Esophagus (tissue), 2 donors: Measurements from ENCODE around the gene NRXN3. TPM values are rescaled to one million over a fixed set of nuclear protein-coding genes. Genes with fewer than 3 reads are reported as not detected.

ENCODE experiments used
- H3K27ac ChIP-seq, 2 donors: one replicate each; pipeline ENCODE4 v1.5.1; 2013; ENCODE audit warnings: low read depth in 2 of 2, mild to moderate bottlenecking in 2 of 2, inconsistent platforms in 1 of 2, low read length in 1 of 2, moderate library complexity in 1 of 2
- H3K27me3 ChIP-seq, 2 donors: one replicate each; pipeline ENCODE4 v1.6.1; 2013; ENCODE audit warnings: low read length in 2 of 2, control low read depth in 1 of 2, mild to moderate bottlenecking in 1 of 2; ENCODE audit not compliant: insufficient read depth in 2 of 2, control insufficient read depth in 1 of 2
- H3K36me3 ChIP-seq, 2 donors: one replicate each; pipeline ENCODE4 v1.6.1; 2013; ENCODE audit warnings: low read length in 1 of 2; ENCODE audit not compliant: control insufficient read depth in 2 of 2, insufficient read depth in 2 of 2
- H3K4me1 ChIP-seq, 2 donors: one replicate each; pipeline ENCODE4 v1.6.1; 2013; ENCODE audit warnings: low read length in 1 of 2; ENCODE audit not compliant: control insufficient read depth in 2 of 2, insufficient read depth in 2 of 2
- H3K4me3 ChIP-seq, 2 donors: one replicate each; pipeline ENCODE4 v1.5.1; 2013; ENCODE audit warnings: low read length in 2 of 2, mild to moderate bottlenecking in 2 of 2, low read depth in 1 of 2, moderate library complexity in 1 of 2
- H3K9me3 ChIP-seq, 2 donors: one replicate each; pipeline ENCODE4 v1.6.1; 2013; ENCODE audit warnings: mild to moderate bottlenecking in 2 of 2, low read depth in 1 of 2, low read length in 1 of 2, moderate library complexity in 1 of 2; ENCODE audit not compliant: control insufficient read depth in 2 of 2, insufficient read depth in 1 of 2
- WGBS, 2 donors: extraction: QIAGEN DNeasy Blood & Tissue Kit; methylation state at CpG; one replicate each; pipeline ENCODE4 v1.1.7; 2013; 5-methylcytosine and 5-hydroxymethylcytosine counted together
- polyA plus RNA-seq, 2 donors: library from polyadenylated mRNA; stranded (reverse); fragments of 200-250 nt; gene quantifications; one replicate each; pipeline ENCODE4 v1.2.3, GENCODE V29; 2013
- donor health status: healthy with polysubstance abuse.
- donor health status: Bipolar disorder and iron deficiency.

The NRXN3 gene
- polyA plus RNA-seq, 2 donors, result 1.7 to 2.2 TPM

DNA sequence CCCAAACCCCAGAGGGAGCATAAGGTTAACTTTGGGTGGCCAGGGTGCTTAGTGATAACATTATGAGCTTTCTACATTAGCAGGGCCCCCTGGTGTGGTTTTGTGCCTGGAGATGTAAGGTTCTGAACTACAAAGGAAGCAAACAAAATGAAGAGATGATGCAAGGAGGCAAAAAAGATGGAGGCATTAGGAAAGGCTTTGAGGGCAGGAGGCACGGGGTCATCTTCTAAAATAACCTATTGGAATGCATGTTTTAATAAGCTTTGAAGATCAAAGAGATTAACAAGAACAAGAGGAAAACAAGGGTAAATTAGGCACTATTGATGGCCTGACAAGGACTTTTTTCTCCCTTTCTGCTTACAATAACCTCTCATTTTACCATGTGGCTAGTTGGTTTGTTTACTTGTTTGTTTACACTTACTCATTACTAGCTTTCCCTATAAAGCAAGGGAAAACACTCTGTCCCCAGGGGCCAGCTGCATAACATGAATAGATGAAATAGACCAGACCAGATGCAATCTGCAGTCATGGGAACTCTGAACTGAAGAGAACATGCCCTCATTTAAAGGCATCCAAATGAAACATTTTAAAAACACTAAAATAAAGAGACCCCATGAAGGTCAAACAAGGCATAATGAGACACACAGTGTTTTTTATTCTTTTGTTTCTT, 1650.8 kb downstream of the NRXN3 start:
- no peaks in the 10 kb centered on the region for H3K4me1 ChIP-seq
- 28 to 31% methylated on average over 1 of the region's 1 CpG for WGBS, 2 donors

DNA sequence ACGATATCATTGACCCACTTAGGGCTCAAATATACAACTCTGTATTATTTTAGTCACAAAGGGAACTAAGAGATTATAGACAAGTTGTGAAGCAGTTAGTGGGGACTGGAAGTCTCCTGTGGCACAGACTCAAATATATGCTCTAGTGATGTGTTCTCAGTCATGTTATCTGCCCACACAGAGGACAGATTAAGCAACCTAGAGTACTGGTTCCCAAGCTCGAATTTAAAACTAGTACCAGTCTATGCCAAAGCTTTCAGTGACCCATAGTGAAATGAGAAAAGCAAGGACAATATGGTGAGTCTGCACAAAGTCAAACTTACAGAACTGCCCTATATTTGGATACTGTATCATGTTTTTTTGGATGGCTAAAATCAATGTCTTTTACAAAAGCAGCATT, 1651.9 kb downstream of the NRXN3 start:
- WGBS, 2 donors, result 68 to 74% methylated on average over 2 of the region's 2 CpGs
- no peaks in the 10 kb centered on the region for H3K9me3 ChIP-seq
- H3K36me3 ChIP-seq, result no peaks in the 10 kb centered on the region
- H3K27me3 ChIP-seq, result no peaks in the 10 kb centered on the region
- no peak overlapping the region for H3K27ac ChIP-seq
- H3K4me3 ChIP-seq, result no peak overlapping the region
- no peaks in the 10 kb centered on the region for H3K4me1 ChIP-seq

More for the DNA sequence above, 1650.8 kb downstream of the NRXN3 start:
- no peaks in the 10 kb centered on the region for H3K27me3 ChIP-seq
- H3K9me3 ChIP-seq, result no peaks in the 10 kb centered on the region
- H3K4me3 ChIP-seq, result no peak overlapping the region
- no peak overlapping the region for H3K27ac ChIP-seq
- H3K36me3 ChIP-seq, result no peaks in the 10 kb centered on the region

DNA sequence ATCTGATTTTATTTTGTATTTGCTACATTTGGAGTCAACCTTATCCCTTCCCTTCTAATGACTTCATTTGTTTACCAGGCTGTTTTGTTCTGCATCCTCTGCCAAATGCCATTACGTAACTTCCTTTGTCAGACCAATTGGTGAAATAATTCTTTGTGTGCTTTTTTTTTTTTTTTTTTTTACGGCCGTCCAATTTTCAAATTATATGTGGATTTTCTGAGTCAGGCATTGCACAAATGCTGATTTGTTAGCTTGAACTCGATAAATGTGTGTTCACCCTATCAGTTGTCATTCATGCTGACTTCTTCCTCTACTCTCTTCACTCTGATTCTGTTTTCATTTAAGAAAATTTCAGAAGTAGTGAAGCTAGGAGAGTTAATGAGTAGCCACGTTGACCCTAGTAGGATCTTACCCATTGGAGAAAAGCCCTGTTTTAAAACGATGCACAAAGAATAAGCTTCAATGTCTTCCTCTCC, 1654.9 kb downstream of the NRXN3 start:
- H3K4me1 ChIP-seq, result no peaks in the 10 kb centered on the region
- no peak overlapping the region for H3K27ac ChIP-seq
- no peaks in the 10 kb centered on the region for H3K9me3 ChIP-seq
- no peaks in the 10 kb centered on the region for H3K27me3 ChIP-seq
- WGBS, 2 donors, result 34 to 41% methylated on average over 6 of the region's 6 CpGs
- H3K4me3 ChIP-seq, result no peak overlapping the region
- H3K36me3 ChIP-seq, result no peaks in the 10 kb centered on the region

DNA sequence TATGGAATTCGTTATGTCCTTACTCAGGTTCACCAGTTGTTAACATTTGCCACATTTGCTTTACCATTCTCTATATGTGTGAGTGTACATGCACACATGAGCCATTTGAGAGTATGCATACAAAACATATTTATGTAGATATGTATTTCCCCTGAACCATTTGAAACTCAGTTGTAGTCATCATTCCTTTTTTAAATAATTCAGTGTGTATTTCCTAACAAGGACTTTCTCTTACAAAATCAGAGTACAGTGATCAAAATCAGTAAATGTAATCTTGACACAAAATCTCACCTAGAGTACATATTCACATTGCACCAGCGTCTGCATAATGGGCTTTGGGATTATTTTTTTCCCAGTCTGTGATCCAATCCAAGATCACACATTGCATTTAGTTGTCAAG, 1656.2 kb downstream of the NRXN3 start:
- Histone ChIP-seq H3K4me1 (no peaks in the 10 kb centered on the region), H3K36me3 (no peaks in the 10 kb centered on the region), H3K9me3 (no peaks in the 10 kb centered on the region), H3K27me3 (no peaks in the 10 kb centered on the region), H3K4me3 (no peak overlapping the region), H3K27ac (no peak overlapping the region)
- 79 to 86% methylated on average over 2 of the region's 2 CpGs for WGBS, 2 donors

DNA sequence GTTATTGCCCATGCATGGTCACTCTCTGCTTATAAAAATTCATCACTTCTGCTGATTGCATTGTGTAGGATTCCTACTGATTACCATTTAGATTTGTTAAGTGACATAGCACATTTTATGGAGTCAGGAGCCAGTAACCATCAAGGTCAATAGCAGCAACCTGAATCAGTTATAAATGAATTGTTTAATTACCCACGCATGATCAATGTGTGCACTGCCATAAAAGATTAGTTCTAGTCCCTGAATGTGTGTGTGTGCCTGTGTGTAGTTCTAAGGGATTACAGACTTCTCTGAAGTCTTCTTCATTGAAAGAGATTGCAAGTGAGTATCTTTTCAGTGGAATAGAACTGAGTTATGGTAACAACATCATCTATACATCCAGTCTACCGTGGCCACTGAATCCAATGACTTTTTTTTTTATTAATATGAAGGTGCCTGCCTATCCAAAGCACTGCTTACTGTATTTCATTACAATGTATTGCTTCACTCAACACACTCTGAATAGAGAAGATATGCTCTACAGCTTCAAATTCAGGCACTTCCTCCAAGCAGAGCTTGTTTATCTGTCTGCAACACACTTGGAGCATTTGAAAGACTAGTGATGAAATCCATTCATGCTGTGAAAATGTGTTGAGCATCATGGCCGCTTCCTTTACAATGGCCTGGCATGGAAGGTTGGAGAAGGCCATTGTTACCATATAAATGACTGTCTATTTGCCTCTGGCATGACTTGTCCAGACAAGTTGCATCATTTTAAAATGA, 1659.4 kb downstream of the NRXN3 start:
- no peaks in the 10 kb centered on the region for H3K27me3 ChIP-seq
- H3K9me3 ChIP-seq, result no peaks in the 10 kb centered on the region
- no peak overlapping the region for H3K27ac ChIP-seq
- no peaks in the 10 kb centered on the region for H3K36me3 ChIP-seq
- H3K4me3 ChIP-seq, result no peak overlapping the region
- H3K4me1 ChIP-seq, result no peaks in the 10 kb centered on the region
- 84 to 86% methylated on average over 3 of the region's 3 CpGs for WGBS, 2 donors

DNA sequence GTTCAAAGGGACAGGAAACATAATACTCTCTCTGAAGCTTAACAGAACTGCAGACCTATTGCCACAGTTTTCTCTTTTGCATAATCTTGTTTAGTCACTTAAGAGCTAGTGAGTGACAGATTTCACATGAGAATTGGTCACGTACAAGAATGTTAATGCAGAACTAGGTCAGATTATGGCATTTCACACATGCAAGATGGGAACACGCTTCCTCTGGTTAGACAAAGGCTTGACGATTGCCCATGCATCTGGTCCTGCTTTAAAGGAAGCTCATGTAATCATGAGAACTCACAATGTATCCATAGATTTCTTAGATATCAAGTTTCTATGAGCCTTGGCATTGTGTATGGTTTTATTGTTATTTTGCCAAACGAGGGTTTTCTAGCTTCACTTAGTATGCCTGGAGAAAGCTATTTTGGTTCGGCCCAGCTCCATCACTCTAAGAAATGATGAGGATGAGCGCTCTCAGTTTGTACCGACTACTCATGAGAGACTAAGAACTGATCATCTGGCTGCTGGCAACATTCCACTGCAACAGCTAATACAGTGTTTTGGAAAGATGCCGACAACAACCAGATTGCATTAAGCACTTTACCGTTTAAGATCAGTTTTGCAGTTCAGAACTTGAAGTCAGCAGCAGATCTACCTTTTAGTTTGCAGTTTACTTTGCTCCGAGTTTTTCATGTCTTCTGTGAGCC, 1661.2 kb downstream of the NRXN3 start:
- WGBS, 2 donors, result 72 to 80% methylated on average over 10 of the region's 10 CpGs
- Histone ChIP-seq H3K27ac (no peak overlapping the region), H3K9me3 (no peaks in the 10 kb centered on the region), H3K36me3 (no peaks in the 10 kb centered on the region), H3K4me3 (no peak overlapping the region), H3K4me1 (no peaks in the 10 kb centered on the region), H3K27me3 (no peaks in the 10 kb centered on the region)

DNA sequence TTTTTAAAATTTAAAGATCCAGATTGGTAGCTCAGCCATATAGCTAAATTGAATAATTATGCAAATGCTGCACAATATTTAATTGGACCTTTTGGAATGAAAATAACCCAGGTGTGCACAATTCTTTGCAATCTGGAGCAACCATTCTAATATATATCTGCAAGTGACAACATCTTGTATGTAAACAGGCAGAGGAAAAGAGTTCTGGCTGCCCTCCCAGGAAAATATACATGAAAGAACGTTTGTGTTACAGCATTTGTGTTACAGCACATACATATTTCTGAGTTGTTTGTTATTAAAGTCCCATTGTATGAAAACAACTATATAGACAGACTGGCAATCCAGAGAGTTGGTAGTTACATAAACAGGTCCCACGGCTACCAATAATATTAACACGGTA, 1663.6 kb downstream of the NRXN3 start:
- Histone ChIP-seq H3K36me3 (no peaks in the 10 kb centered on the region), H3K4me3 (no peak overlapping the region)
- whole genome bisulfite sequencing, 2 donors, result 59 to 64% methylated on average over 3 of the region's 3 CpGs

DNA sequence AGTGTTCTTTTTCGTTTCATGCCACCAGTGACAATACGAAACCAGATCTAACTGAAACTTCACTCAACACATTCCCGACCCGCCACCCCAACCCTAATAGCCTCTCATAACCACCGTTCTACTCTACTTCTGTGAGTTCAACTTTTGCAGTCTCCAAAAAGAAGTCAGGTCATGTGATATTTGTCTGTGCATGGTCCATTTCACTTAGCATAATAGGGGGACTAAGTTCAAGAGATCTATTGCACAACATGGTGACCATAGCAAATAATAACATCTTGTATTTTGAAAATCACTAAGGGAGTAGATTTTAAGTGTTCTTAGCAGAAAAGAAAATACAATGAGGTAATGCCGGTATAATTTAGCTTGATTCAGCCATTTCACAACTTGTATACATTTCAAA, 1664.7 kb downstream of the NRXN3 start:
- no peaks in the 10 kb centered on the region for H3K9me3 ChIP-seq
- no peaks in the 10 kb centered on the region for H3K27me3 ChIP-seq
- no peak overlapping the region for H3K27ac ChIP-seq
- WGBS, 2 donors, result 85 to 90% methylated on average over 6 of the region's 6 CpGs
- no peaks in the 10 kb centered on the region for H3K4me1 ChIP-seq
- H3K36me3 ChIP-seq, result no peaks in the 10 kb centered on the region
- no peak overlapping the region for H3K4me3 ChIP-seq

More for the DNA sequence above, 1663.6 kb downstream of the NRXN3 start:
- Histone ChIP-seq H3K27ac (no peak overlapping the region), H3K9me3 (no peaks in the 10 kb centered on the region), H3K27me3 (no peaks in the 10 kb centered on the region), H3K4me1 (no peaks in the 10 kb centered on the region)

DNA sequence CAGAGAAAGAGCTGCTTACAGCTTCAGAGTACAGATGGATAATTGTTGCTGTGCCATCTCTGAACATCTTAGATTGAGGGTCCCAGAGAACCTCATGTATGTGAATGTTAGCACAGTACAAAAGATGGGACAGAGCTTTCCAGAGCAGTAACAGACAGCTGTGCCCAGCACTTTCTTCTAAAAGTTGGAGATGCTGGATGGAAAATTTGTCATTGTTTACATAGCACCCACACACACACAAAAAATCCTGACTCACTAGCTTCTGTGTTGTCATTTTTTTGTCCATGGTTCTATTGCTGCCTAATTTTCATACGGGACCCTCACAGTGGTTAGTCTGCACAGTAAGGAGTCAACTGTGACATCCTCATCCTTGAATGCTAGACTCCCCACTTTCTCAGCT, 1666.4 kb downstream of the NRXN3 start:
- Histone ChIP-seq H3K27ac (no peak overlapping the region), H3K36me3 (no peaks in the 10 kb centered on the region), H3K4me1 (no peaks in the 10 kb centered on the region), H3K9me3 (no peaks in the 10 kb centered on the region), H3K4me3 (no peak overlapping the region), H3K27me3 (no peaks in the 10 kb centered on the region)
- WGBS, 2 donors, result 57 to 67% methylated on average over 1 of the region's 1 CpG
